ENCODE measurements around the gene CNTD1.
A peak's percentile ranks its signal among the peaks of the same experiment; 100 is the strongest.

Gene CNTD1

GRCh38 chr17:42792545-42792944 lies 6.1 kb upstream of the CNTD1 start:
- POLR2A ChIA-PET (ENCODE audit: low non-redundant PET): interaction anchor here (0.7 kb wide), 1 partner anchor 31 kb away, joined by 4 read pairs; the partner anchor contains the start of gene BECN1
- no peak overlapping the region for H3K27ac ChIP-seq
- TF ChIP-seq CTCF (conservative IDR thresholded peaks at IDR 0.05; ENCODE audit: low read depth): no peak
- no peak for DNase-seq (ENCODE audit: low spot score)
- CTCF ChIA-PET: no interaction called here

- DNase-seq (ENCODE audit: low spot score): no peak
- POLR2A ChIA-PET (ENCODE audit: low non-redundant PET): no interaction called here
- peak overlapping the region; percentile 43; the same call in 1 of the 2 replicates for H3K27ac ChIP-seq
- CTCF ChIA-PET: interaction anchor here (1.2 kb wide), 1 partner anchor 9 kb away, joined by 3 read pairs; no protein-coding TSS in a partner anchor
- TF ChIP-seq CTCF (conservative IDR thresholded peaks at IDR 0.05; ENCODE audit: low read depth): no peak
Measured at GRCh38 chr17:42795061-42795460, 3.6 kb upstream of the CNTD1 start.

GRCh38 chr17:42795465-42795864 lies 3.2 kb upstream of the CNTD1 start:
- CTCF ChIA-PET: interaction anchor here (1.2 kb wide), 1 partner anchor 9 kb away, joined by 3 read pairs; no protein-coding TSS in a partner anchor

GRCh38 chr17:42796066-42796758 lies 2.4 kb upstream of the CNTD1 start:
- ChIA-PET POLR2A (ENCODE audit: low non-redundant PET) (interaction anchor here (0.6 kb wide), 1 partner anchor 258 kb away, joined by 9 read pairs; no protein-coding TSS in a partner anchor), CTCF (interaction anchor here (1.2 kb wide), 1 partner anchor 10 kb away, joined by 3 read pairs; no protein-coding TSS in a partner anchor)
- H3K27ac ChIP-seq: peak overlapping the region; percentile 43
- no peak for TF ChIP-seq CTCF (conservative IDR thresholded peaks at IDR 0.05; ENCODE audit: low read depth)
- no peak for DNase-seq (ENCODE audit: low spot score)

More at GRCh38 chr17:42795465-42795864, 3.2 kb upstream of the CNTD1 start:
- POLR2A ChIA-PET (ENCODE audit: low non-redundant PET): no interaction called here
- peak overlapping the region; percentile 43; the same call in 1 of the 2 replicates for H3K27ac ChIP-seq
- DNase-seq (ENCODE audit: low spot score): no peak
- TF ChIP-seq CTCF (conservative IDR thresholded peaks at IDR 0.05; ENCODE audit: low read depth): no peak

- H3K27ac ChIP-seq: peak overlapping the region; percentile 65
- no peak for TF ChIP-seq CTCF (conservative IDR thresholded peaks at IDR 0.05; ENCODE audit: low read depth)
- POLR2A ChIA-PET (ENCODE audit: low non-redundant PET): no interaction called here
- no peak for DNase-seq (ENCODE audit: low spot score)
- CTCF ChIA-PET: no interaction called here
Measured at GRCh38 chr17:42797067-42798007, 1.3 kb upstream of the CNTD1 start.

- ChIA-PET CTCF (no interaction called here), POLR2A (ENCODE audit: low non-redundant PET) (interaction anchor here (0.7 kb wide), 1 partner anchor 25 kb away, joined by 3 read pairs; the partner anchor contains the start of gene VPS25)
- peak overlapping the region; percentile 65 for H3K27ac ChIP-seq
- DNase-seq (ENCODE audit: low spot score): no peak
- no peak for TF ChIP-seq CTCF (conservative IDR thresholded peaks at IDR 0.05; ENCODE audit: low read depth)
Measured at GRCh38 chr17:42798011-42798382, 664 bp upstream of the CNTD1 start.

All from RWPE1 (cell line).